Liver (tissue), 2 donors: Measurements from ENCODE around the gene TXLNG.

Experiments used
- CTCF ChIP-seq: fragments of 150-350 bp; IDR thresholded peaks from 2 replicates; pipeline ENCODE4 v1.5.1; 2017; ENCODE audit warnings: improper control_type of control experiment, low read depth, low read length; ENCODE audit not compliant: missing input control
- YY1 ChIP-seq: IDR thresholded peaks from 2 replicates; pipeline ENCODE4 v1.6.1; 2016; ENCODE audit warnings: antibody characterized with exemption, mild to moderate bottlenecking
- donor health status: healthy.

GRCh38 chrX:16807548-16807947 lies 21.3 kb downstream of the TXLNG start:
- TF ChIP-seq CTCF: no peak
- TF ChIP-seq YY1: no peak
